RWPE1 (cell line): ENCODE results near the gene MINDY3.

Experiments
- CTCF ChIA-PET: fragments of 350-600 bp; sonication (Branson Sonifier 250); formaldehyde crosslinking; extraction: SDS; loops from one replicate; lab custom pipeline; 2021; lab: Yijun Ruan, JAX
- POLR2A ChIA-PET: fragments of 400-600 bp; formaldehyde crosslinking; extraction: SDS; loops from one replicate; lab custom pipeline; 2020; ENCODE audit warnings: antibody characterized with exemption; ENCODE audit not compliant: low non-redundant PET; lab: Yijun Ruan, JAX
- DNase-seq: peaks from one replicate; pipeline ENCODE4 v3.0.0; 2012; ENCODE audit warnings: low spot score
- H3K27ac ChIP-seq: fragments of 450-650 bp; 2 replicates; pipeline ENCODE4 v1.5.1; 2017
- TF ChIP-seq, protein P1 (sequence below): fragments of 450-650 bp; conservative IDR thresholded peaks from 2 replicates; pipeline ENCODE4 v1.5.1; 2017; ENCODE audit warnings: low read depth, mild to moderate bottlenecking

Gene MINDY3

DNA sequence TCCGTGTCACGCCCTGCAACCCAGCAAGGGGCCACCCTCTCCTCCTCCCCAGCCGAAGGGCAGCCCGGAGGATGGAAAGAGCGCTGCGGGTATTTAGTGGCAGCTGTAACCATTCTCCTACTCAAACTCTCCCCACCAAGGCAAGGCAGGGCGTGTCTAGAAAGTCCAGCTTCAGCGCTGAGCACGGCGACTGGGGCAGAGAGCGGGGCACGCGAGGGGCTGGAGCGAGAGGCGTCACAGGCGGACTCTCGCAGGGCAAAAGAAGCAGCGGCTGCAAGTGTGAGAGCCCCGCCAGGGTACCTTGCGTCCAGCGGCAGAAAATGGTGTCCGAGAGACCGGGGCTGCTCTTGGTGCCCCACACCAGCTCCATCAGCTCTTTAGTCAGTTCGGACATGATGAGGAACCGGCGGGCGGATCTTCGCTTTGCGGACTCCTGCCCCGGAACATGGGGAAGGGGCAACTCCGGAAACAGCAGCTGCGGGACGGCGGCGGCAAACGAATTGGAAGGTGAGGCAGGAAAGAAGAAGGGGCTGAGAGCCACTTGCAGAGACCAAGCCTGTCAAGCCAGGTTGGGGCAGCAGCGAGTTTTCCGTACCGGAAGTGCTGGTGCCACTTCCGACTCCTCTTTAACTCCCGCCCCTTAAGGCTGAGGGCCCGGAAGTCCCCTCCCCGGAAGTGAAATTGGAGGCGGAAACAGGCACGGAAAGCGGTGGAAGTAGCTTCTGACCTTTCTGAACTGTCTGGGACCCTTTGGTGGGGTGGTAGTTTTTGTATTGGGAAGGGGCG, at the start of gene MINDY3:
Gene MINDY3 (minus strand): TSS at position 602 of the 786 bp plus-strand sequence. CDS start 208 bp downstream, at position 394.
- ChIA-PET POLR2A (no interaction called here), CTCF (interaction anchor here (0.6 kb wide), 1 partner anchor 678 kb away, joined by 3 read pairs; no protein-coding TSS in a partner anchor)
- peak; percentile 73 for DNase-seq
- H3K27ac ChIP-seq = peak within 1 kb of the TSS; percentile 80
- TF ChIP-seq, protein P1, sequence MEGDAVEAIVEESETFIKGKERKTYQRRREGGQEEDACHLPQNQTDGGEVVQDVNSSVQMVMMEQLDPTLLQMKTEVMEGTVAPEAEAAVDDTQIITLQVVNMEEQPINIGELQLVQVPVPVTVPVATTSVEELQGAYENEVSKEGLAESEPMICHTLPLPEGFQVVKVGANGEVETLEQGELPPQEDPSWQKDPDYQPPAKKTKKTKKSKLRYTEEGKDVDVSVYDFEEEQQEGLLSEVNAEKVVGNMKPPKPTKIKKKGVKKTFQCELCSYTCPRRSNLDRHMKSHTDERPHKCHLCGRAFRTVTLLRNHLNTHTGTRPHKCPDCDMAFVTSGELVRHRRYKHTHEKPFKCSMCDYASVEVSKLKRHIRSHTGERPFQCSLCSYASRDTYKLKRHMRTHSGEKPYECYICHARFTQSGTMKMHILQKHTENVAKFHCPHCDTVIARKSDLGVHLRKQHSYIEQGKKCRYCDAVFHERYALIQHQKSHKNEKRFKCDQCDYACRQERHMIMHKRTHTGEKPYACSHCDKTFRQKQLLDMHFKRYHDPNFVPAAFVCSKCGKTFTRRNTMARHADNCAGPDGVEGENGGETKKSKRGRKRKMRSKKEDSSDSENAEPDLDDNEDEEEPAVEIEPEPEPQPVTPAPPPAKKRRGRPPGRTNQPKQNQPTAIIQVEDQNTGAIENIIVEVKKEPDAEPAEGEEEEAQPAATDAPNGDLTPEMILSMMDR = no peak

DNA sequence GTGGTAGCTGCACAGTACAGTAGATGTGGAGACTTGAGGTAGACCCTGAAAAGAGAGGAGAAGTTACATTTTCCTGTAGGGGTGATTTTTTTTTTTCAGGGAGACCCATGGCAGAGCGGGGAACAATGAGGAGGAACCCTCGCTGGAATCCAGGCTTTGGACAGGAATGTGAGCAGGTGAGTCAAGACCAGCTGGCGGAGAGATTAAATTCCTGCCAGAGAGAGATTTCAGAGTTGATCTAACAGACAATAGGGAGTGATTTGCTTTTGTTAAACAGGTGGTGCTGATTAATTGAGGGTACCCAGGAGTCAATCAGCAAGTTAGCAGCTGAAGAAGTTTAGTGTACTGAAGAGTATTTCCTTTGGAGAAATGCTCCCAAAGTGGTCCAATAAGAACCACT, 41.6 kb upstream of the MINDY3 start:
- no peak overlapping the region for H3K27ac ChIP-seq
- CTCF ChIA-PET = interaction anchor here (0.5 to 1.8 kb wide), 8 partner anchors 9 to 896 kb away, joined by 3 to 7 read pairs (median 4); no protein-coding TSS in a partner anchor
- POLR2A ChIA-PET = no interaction called here
- TF ChIP-seq, protein P1 = no peak
- DNase-seq = no peak

DNA sequence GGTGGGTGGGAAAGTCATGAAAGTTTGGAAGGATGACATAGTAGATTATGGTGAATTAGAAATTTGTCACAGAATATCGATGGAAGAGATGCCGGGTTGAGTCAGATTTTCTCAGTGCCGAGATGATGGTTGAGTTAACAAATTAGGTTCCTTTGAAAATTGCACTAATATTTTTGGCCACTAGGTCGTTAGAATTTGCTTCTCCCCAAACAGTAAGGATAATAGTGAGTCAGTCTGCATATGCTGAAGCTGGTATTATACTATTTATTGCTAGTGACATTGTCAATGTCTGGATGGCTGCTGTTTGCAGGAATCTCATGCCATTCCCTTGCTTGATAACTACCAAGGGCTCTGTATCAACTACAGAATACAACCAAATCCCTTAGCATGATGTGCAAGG, 37.7 kb upstream of the MINDY3 start:
- CTCF ChIA-PET = interaction anchor here (0.6 to 1.1 kb wide), 2 partner anchors 17 to 530 kb away, joined by 3 to 5 read pairs; no protein-coding TSS in a partner anchor
- no peak overlapping the region for H3K27ac ChIP-seq
- POLR2A ChIA-PET = no interaction called here
- TF ChIP-seq, protein P1 = no peak
- DNase-seq = no peak

DNA sequence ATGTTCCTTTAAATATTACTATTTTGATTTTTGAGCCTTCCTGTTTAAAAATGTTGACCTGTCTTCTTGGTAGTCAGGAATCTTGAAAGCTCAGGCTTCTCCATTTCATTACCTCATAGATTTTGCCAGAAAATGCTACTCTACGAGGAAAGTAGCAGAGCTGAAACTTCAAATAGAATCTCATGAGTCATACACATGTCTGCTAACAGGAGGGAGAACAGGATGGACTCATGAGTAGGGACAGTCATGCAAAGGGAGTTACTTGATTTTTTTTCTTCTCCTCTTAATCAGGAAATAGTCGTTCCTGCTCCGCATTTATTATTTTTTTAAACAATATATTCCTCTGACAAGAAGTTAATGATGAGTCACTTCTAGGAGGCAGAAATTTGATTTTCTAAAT, 37.0 kb upstream of the MINDY3 start:
- ChIA-PET CTCF (interaction anchor here (0.6 to 1.1 kb wide), 3 partner anchors 16 to 1891 kb away, joined by 3 to 5 read pairs (median 3); no protein-coding TSS in a partner anchor), POLR2A (no interaction called here)
- DNase-seq = peak; percentile 8
- TF ChIP-seq, protein P1 = no peak
- H3K27ac ChIP-seq = no peak overlapping the region

DNA sequence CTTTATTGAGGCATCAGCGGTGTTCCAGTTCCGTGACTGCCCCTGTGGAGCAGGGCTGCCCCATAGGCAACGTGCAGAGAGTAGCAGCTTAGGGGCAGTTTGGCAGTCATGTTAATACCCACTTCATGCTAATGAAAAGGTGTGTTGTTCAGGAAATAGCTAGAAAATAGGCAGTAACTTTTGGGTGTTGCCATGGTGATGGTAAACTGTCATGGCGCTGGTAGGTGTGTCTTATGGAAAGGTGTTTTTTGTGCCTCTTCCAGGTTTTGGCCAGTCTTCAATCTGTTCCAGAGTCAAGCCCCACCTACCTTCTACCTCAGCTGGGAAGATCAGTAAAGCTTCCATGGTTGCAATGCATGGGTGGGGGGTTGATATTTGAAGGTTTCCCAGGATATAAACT, 36.3 kb upstream of the MINDY3 start:
- no peak overlapping the region for H3K27ac ChIP-seq
- no peak for DNase-seq
- ChIA-PET CTCF (interaction anchor here (1.1 kb wide), 1 partner anchor 16 kb away, joined by 3 read pairs; no protein-coding TSS in a partner anchor), POLR2A (no interaction called here)
- TF ChIP-seq, protein P1 = no peak

DNA sequence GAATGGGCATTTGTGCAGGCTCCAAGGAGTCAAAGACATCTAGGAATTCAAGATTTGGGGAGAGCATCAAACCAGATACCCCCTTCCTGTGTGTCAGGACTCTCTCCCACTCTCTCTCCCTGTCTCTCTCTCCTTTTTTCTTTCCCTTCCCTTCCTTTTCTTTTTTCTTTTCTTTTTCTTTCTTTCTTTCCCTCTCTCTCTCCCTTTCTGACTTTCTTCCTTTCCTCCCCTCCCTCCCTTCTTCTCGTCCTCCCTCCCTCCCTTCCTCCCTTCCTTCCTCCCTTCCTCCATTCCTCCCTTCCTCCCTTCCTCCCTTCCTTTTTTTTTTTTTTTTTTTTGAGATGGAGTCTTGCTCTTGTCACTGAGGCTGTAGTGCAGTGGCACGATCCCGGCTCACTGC, 24.1 kb upstream of the MINDY3 start:
- ChIA-PET POLR2A (no interaction called here), CTCF (interaction anchor here (0.6 kb wide), 1 partner anchor 18 kb away, joined by 3 read pairs; no protein-coding TSS in a partner anchor)

More for the DNA sequence above, 24.1 kb upstream of the MINDY3 start:
- TF ChIP-seq, protein P1 = no peak
- no peak overlapping the region for H3K27ac ChIP-seq
- no peak for DNase-seq
